ENCODE data around the gene CAPZB. TPM values are rescaled to one million over a fixed set of nuclear protein-coding genes. Genes with fewer than 3 reads are reported as not detected.

The CAPZB gene
- total RNA-seq, 2 donors from 2014 or later = 336 to 373 TPM

GRCh38 chr1:19448491-19449439 lies 36.6 kb downstream of the CAPZB start:
- Mint-ChIP-seq H3K27me3 (ENCODE audit: low read depth) (no peaks in the 10 kb centered on the region), H3K4me1 (ENCODE audit: low read depth) (peaks cover 97% of the 10 kb centered on the region), H3K36me3 (ENCODE audit: insufficient read depth in 2 of 2) (peaks cover 2 to 7% of the 10 kb centered on the region in 2 donors), H3K4me3 (peak overlapping the region; percentile 75 to 89), H3K9me3 (no peaks in the 10 kb centered on the region), H3K27ac (peak overlapping the region; percentile 97)
- ATAC-seq (replicated peaks in 1 of 2) = peak; percentile 95 to 96
- peak; percentile 56 to 62 for DNase-seq

GRCh38 chr1:19447550-19447949 lies 37.8 kb downstream of the CAPZB start:
- Mint-ChIP-seq H3K9me3 (no peaks in the 10 kb centered on the region), H3K4me1 (ENCODE audit: low read depth) (peaks cover 94% of the 10 kb centered on the region), H3K4me3 (peak overlapping the region; percentile 75 to 89), H3K36me3 (ENCODE audit: insufficient read depth in 2 of 2) (peaks cover 2 to 7% of the 10 kb centered on the region in 2 donors), H3K27ac (peak overlapping the region; percentile 97), H3K27me3 (ENCODE audit: low read depth) (no peaks in the 10 kb centered on the region)
- ATAC-seq (replicated peaks in 1 of 2) (no peak), DNase-seq (no peak)

GRCh38 chr1:19445417-19446342 lies 39.7 kb downstream of the CAPZB start:
- peak overlapping the region; percentile 85 for H3K27ac Mint-ChIP-seq
- peaks cover 2 to 7% of the 10 kb centered on the region in 2 donors for H3K36me3 Mint-ChIP-seq (ENCODE audit: insufficient read depth in 2 of 2)
- peak overlapping the region; percentile 68 to 70 for H3K4me3 Mint-ChIP-seq
- ATAC-seq (replicated peaks in 1 of 2) = no peak
- DNase-seq = no peak
- H3K9me3 Mint-ChIP-seq = no peaks in the 10 kb centered on the region
- H3K27me3 Mint-ChIP-seq (ENCODE audit: low read depth) = no peaks in the 10 kb centered on the region
- peaks cover 93% of the 10 kb centered on the region for H3K4me1 Mint-ChIP-seq (ENCODE audit: low read depth)

- Mint-ChIP-seq H3K4me1 (ENCODE audit: low read depth) (peaks cover 93% of the 10 kb centered on the region), H3K4me3 (peak overlapping the region in 1 of 2 donors; percentile 68), H3K27me3 (ENCODE audit: low read depth) (no peaks in the 10 kb centered on the region), H3K27ac (peak overlapping the region; percentile 86), H3K9me3 (no peaks in the 10 kb centered on the region), H3K36me3 (ENCODE audit: insufficient read depth in 2 of 2) (peaks cover 2 to 5% of the 10 kb centered on the region in 2 donors)
- DNase-seq = no peak
- ATAC-seq (replicated peaks in 1 of 2) = no peak
Measured at GRCh38 chr1:19444296-19445021, 40.9 kb downstream of the CAPZB start.

GRCh38 chr1:19443326-19443725 lies 42.0 kb downstream of the CAPZB start:
- no peak for DNase-seq
- peaks cover 92% of the 10 kb centered on the region for H3K4me1 Mint-ChIP-seq (ENCODE audit: low read depth)
- no peaks in the 10 kb centered on the region for H3K9me3 Mint-ChIP-seq
- H3K36me3 Mint-ChIP-seq (ENCODE audit: insufficient read depth in 2 of 2) = peaks cover 2 to 5% of the 10 kb centered on the region in 2 donors
- no peak overlapping the region for H3K4me3 Mint-ChIP-seq
- H3K27ac Mint-ChIP-seq = peak overlapping the region; percentile 86
- H3K27me3 Mint-ChIP-seq (ENCODE audit: low read depth) = no peaks in the 10 kb centered on the region
- no peak for ATAC-seq (replicated peaks in 1 of 2)

- Mint-ChIP-seq H3K9me3 (no peaks in the 10 kb centered on the region), H3K27me3 (ENCODE audit: low read depth) (no peaks in the 10 kb centered on the region), H3K4me3 (no peak overlapping the region), H3K36me3 (ENCODE audit: insufficient read depth in 2 of 2) (no peaks in the 10 kb centered on the region), H3K27ac (peak overlapping the region; percentile 86), H3K4me1 (ENCODE audit: low read depth) (peaks cover 92% of the 10 kb centered on the region)
- DNase-seq = no peak
- peak in 1 of 2 donors; percentile 50 for ATAC-seq (replicated peaks in 1 of 2)
Measured at GRCh38 chr1:19442154-19443096, 42.9 kb downstream of the CAPZB start.

- H3K4me1 Mint-ChIP-seq (ENCODE audit: low read depth) = peaks cover 92% of the 10 kb centered on the region
- H3K27ac Mint-ChIP-seq = peak overlapping the region; percentile 71
- H3K27me3 Mint-ChIP-seq (ENCODE audit: low read depth) = no peaks in the 10 kb centered on the region
- ATAC-seq (replicated peaks in 1 of 2) (no peak), DNase-seq (no peak)
- no peaks in the 10 kb centered on the region for H3K9me3 Mint-ChIP-seq
- H3K4me3 Mint-ChIP-seq = no peak overlapping the region
- H3K36me3 Mint-ChIP-seq (ENCODE audit: insufficient read depth in 2 of 2) = peaks cover 0 to under 1% of the 10 kb centered on the region in 2 donors
Measured at GRCh38 chr1:19441048-19441780, 44.1 kb downstream of the CAPZB start.

- Mint-ChIP-seq H3K9me3 (no peaks in the 10 kb centered on the region), H3K27me3 (ENCODE audit: low read depth) (no peaks in the 10 kb centered on the region), H3K27ac (peak overlapping the region; percentile 58), H3K36me3 (ENCODE audit: insufficient read depth in 2 of 2) (peaks cover 0 to 4% of the 10 kb centered on the region in 2 donors), H3K4me1 (ENCODE audit: low read depth) (peaks cover 92% of the 10 kb centered on the region), H3K4me3 (no peak overlapping the region)
- DNase-seq (no peak), ATAC-seq (replicated peaks in 1 of 2) (no peak)
Measured at GRCh38 chr1:19439464-19440171, 45.7 kb downstream of the CAPZB start.

GRCh38 chr1:19438516-19439195 lies 46.7 kb downstream of the CAPZB start:
- Mint-ChIP-seq H3K27ac (peak overlapping the region; percentile 48), H3K36me3 (ENCODE audit: insufficient read depth in 2 of 2) (peaks cover 0 to 4% of the 10 kb centered on the region in 2 donors), H3K4me3 (no peak overlapping the region), H3K9me3 (no peaks in the 10 kb centered on the region), H3K4me1 (ENCODE audit: low read depth) (peaks cover 92% of the 10 kb centered on the region), H3K27me3 (ENCODE audit: low read depth) (no peaks in the 10 kb centered on the region)
- DNase-seq (no peak), ATAC-seq (replicated peaks in 1 of 2) (no peak)

- no peak for DNase-seq
- no peaks in the 10 kb centered on the region for H3K27me3 Mint-ChIP-seq (ENCODE audit: low read depth)
- ATAC-seq (replicated peaks in 1 of 2) = no peak
- no peak overlapping the region for H3K4me3 Mint-ChIP-seq
- peaks cover 3 to 4% of the 10 kb centered on the region in 2 donors for H3K36me3 Mint-ChIP-seq (ENCODE audit: insufficient read depth in 2 of 2)
- H3K9me3 Mint-ChIP-seq = no peaks in the 10 kb centered on the region
- H3K27ac Mint-ChIP-seq = peak overlapping the region; percentile 97
- H3K4me1 Mint-ChIP-seq (ENCODE audit: low read depth) = peaks cover 96% of the 10 kb centered on the region
Measured at GRCh38 chr1:19437891-19438294, 47.4 kb downstream of the CAPZB start.
